Kidney (tissue), 14 donors: ENCODE results near the gene SYCE3. TPM values are rescaled to one million over a fixed set of nuclear protein-coding genes. Genes with fewer than 3 reads are reported as not detected.

ENCODE experiments used
- DNase-seq, 5 donors: peaks; one replicate each; pipeline ENCODE4 v3.0.0-alpha.2; 2013 to 2020
- FAIRE-seq: peaks from 2 replicates; lab custom pipeline; 2012; peaks lifted over from hg19 to GRCh38; lab: Jason Lieb, UNC
- H3K27ac ChIP-seq, 2 donors: one replicate each; pipeline ENCODE4 v1.7.0; 2013; ENCODE audit warnings: low read depth in 2 of 2, low read length in 2 of 2, inconsistent platforms in 1 of 2
- H3K27me3 ChIP-seq: one replicate; pipeline ENCODE4 v1.7.1; 2013; ENCODE audit warnings: low read length, inconsistent platforms; ENCODE audit not compliant: control insufficient read depth, insufficient read depth
- H3K36me3 ChIP-seq, 3 donors: one replicate each; pipeline versions ENCODE4 v1.7.0 to v1.7.1; 2013; ENCODE audit warnings: low read length in 3 of 3, control low read depth in 1 of 3, inconsistent platforms in 1 of 3; ENCODE audit not compliant: insufficient read depth in 3 of 3, control insufficient read depth in 2 of 3
- H3K4me1 ChIP-seq, 3 donors: one replicate each; pipeline versions ENCODE4 v1.7.0 to v1.7.1; 2013; ENCODE audit warnings: low read length in 3 of 3, inconsistent platforms in 1 of 3, low read depth in 1 of 3; ENCODE audit not compliant: control insufficient read depth in 2 of 3, insufficient read depth in 2 of 3
- H3K4me3 ChIP-seq, 3 donors: one replicate each; pipeline versions ENCODE4 v1.7.0 to v1.8.1; 2013; ENCODE audit warnings: low read length in 3 of 3, control low read depth in 1 of 3, inconsistent platforms in 1 of 3
- H3K9ac ChIP-seq, 3 donors: one replicate each; pipeline versions ENCODE4 v1.7.0 to v1.7.1; 2013; ENCODE audit warnings: low read length in 3 of 3, control low read depth in 1 of 3, inconsistent platforms in 1 of 3
- H3K9me3 ChIP-seq, 3 donors: one replicate each; pipeline versions ENCODE4 v1.7.0 to v1.7.1; 2013; ENCODE audit warnings: low read length in 3 of 3, control low read depth in 1 of 3, inconsistent platforms in 1 of 3; ENCODE audit not compliant: control insufficient read depth in 2 of 3, insufficient read depth in 1 of 3
- intact Hi-C: fragments of 100-400 bp; cut with DNase I; formaldehyde crosslinking; loops from one replicate; pipeline ENCODE4 v1.11.1; 2022
- polyA plus RNA-seq: library from polyadenylated mRNA; stranded (reverse); fragments of 350-450 nt; fragmentation: Illumina TruSeq; extraction: RNeasy Lipid Tissue Mini Kit (QIAGEN cat#74804); gene quantifications from one replicate; pipeline ENCODE4 v1.2.3, GENCODE V29; 2014; ENCODE audit warnings: low read depth, low replicate concordance; ENCODE audit not compliant: insufficient read depth
- total RNA-seq: library from RNA; stranded (reverse); fragmentation: NEBNext Ultra II Directional; extraction: Animal tissue kit (Norgen Biotek cat#: 25700); gene quantifications from one replicate; pipeline ENCODE4 v1.2.1, GENCODE V29; 2021
- TF ChIP-seq, protein P1 (sequence below): IDR thresholded peaks from 3 replicates; pipeline ENCODE4 v1.5.1; 2012; ENCODE audit warnings: mild to moderate bottlenecking, moderate library complexity, borderline replicate concordance; ENCODE audit not compliant: insufficient read depth; ENCODE audit errors: extremely low read depth
- donor health status: control.
- donor health status: control.
- donor health status: control.
- donor health status: control.
- donor health status: control.
- donor health status: DM: yes; HTN: yes; CAD: no.
- donor health status: Normal renal cell carcinoma (clear cell type).

Gene SYCE3
- total and polyA plus RNA-seq, 2 donors from 2014 or later, result 4.6 TPM; not detected in 1

- TF ChIP-seq, protein P1, sequence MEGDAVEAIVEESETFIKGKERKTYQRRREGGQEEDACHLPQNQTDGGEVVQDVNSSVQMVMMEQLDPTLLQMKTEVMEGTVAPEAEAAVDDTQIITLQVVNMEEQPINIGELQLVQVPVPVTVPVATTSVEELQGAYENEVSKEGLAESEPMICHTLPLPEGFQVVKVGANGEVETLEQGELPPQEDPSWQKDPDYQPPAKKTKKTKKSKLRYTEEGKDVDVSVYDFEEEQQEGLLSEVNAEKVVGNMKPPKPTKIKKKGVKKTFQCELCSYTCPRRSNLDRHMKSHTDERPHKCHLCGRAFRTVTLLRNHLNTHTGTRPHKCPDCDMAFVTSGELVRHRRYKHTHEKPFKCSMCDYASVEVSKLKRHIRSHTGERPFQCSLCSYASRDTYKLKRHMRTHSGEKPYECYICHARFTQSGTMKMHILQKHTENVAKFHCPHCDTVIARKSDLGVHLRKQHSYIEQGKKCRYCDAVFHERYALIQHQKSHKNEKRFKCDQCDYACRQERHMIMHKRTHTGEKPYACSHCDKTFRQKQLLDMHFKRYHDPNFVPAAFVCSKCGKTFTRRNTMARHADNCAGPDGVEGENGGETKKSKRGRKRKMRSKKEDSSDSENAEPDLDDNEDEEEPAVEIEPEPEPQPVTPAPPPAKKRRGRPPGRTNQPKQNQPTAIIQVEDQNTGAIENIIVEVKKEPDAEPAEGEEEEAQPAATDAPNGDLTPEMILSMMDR, result no peak
- H3K9ac ChIP-seq, result no peak overlapping the region
- no peak for FAIRE-seq
- no peak overlapping the region for H3K27ac ChIP-seq
- H3K4me1 ChIP-seq, result no peaks in the 10 kb centered on the region
- peaks cover 0 to 16% (median 11%) of the 10 kb centered on the region in 3 donors for H3K36me3 ChIP-seq
- H3K4me3 ChIP-seq, result no peak overlapping the region
- no peaks in the 10 kb centered on the region for H3K9me3 ChIP-seq
- no peaks in the 10 kb centered on the region for H3K27me3 ChIP-seq
- intact Hi-C loops, result no loop called here
- no peak for DNase-seq
Observed at GRCh38 chr22:50518606-50519005, 44.1 kb downstream of the SYCE3 start.

DNA sequence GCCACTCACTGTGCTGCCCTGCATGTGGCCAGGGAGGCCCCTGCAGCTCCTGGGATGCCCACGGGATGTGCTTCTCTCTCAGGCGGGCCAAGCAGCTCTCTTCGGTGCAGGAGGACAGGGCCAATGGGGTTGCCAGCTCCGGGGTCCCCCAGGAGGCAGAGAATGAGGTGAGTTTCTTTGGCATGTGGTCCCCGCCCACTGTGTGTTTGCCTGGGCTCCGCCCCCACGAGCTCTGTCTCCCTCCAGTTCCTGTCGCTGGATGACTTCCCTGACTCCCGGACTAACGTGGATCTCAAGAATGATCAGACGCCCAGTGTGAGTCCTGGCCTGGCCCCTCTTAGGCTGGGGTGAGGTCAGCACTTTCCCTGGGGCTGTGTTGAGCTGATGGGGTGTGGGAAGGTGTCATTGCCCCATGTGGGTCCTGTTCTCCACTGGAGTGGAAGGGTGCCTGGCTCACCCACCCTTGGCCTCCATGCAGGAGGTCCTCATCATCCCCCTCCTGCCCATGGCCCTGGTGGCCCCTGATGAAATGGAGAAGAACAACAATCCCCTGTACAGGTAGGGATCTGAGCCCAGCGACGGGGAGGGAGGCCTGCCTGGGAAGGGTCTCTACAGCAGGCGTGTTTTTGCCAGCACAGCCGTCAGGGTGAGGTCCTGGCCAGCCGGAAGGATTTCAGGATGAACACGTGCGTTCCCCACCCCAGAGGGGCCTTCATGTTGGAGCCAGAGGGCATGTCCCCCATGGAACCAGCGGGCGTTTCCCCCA is 45.0 kb downstream of the SYCE3 start:
- FAIRE-seq (no peak), DNase-seq (peak in 1 of 5 donors; percentile 26)
- TF ChIP-seq, protein P1, result no peak
- Histone ChIP-seq H3K9ac (no peak overlapping the region), H3K4me1 (no peaks in the 10 kb centered on the region), H3K27ac (no peak overlapping the region), H3K27me3 (no peaks in the 10 kb centered on the region), H3K36me3 (peaks cover 0 to 16% (median 5%) of the 10 kb centered on the region in 3 donors), H3K9me3 (no peaks in the 10 kb centered on the region), H3K4me3 (no peak overlapping the region)
- intact Hi-C loops, result no loop called here

- Histone ChIP-seq H3K9me3 (no peaks in the 10 kb centered on the region), H3K27ac (no peak overlapping the region), H3K9ac (no peak overlapping the region), H3K27me3 (no peaks in the 10 kb centered on the region), H3K36me3 (peaks cover 0 to 13% (median 5%) of the 10 kb centered on the region in 3 donors), H3K4me3 (no peak overlapping the region), H3K4me1 (no peaks in the 10 kb centered on the region)
- TF ChIP-seq, protein P1, result no peak
- no peak for FAIRE-seq
- intact Hi-C loops, result no loop called here
- DNase-seq, result no peak
Observed at GRCh38 chr22:50516891-50517290, 45.8 kb downstream of the SYCE3 start.
